ENCODE measurements around the gene NKD1. TPM values are rescaled to one million over a fixed set of nuclear protein-coding genes. Genes with fewer than 3 reads are reported as not detected.

Gene NKD1
- total and polyA plus RNA-seq, 2 donors from 2014 or later, result 1.1 to 9.9 TPM

- Histone ChIP-seq H3K36me3 (ENCODE audit: control insufficient read depth in 2 of 3, insufficient read depth in 3 of 3, low read length in 3 of 3) (no peaks in the 10 kb centered on the region), H3K9me3 (ENCODE audit: control insufficient read depth in 2 of 3, insufficient read depth in 1 of 3, low read length in 3 of 3) (no peaks in the 10 kb centered on the region), H3K27me3 (ENCODE audit: control insufficient read depth, insufficient read depth, low read length) (no peaks in the 10 kb centered on the region), H3K9ac (ENCODE audit: low read length in 3 of 3) (peak overlapping the region in 2 of 3 donors; percentile 0 to 37), H3K4me3 (ENCODE audit: low read length in 3 of 3) (peak overlapping the region in 2 of 3 donors; percentile 51 to 55), H3K4me1 (ENCODE audit: control insufficient read depth in 2 of 3, insufficient read depth in 2 of 3, low read depth in 1 of 3, low read length in 3 of 3) (peaks cover 0 to 6% (median 0%) of the 10 kb centered on the region in 3 donors), H3K27ac (ENCODE audit: low read depth in 2 of 2, low read length in 2 of 2) (peak overlapping the region in 1 of 2 donors; percentile 47)
- FAIRE-seq (no peak), DNase-seq (peak in 1 of 5 donors; percentile 63)
- intact Hi-C loops (cut with DNase I), result no loop called here
- TF ChIP-seq, protein P1, sequence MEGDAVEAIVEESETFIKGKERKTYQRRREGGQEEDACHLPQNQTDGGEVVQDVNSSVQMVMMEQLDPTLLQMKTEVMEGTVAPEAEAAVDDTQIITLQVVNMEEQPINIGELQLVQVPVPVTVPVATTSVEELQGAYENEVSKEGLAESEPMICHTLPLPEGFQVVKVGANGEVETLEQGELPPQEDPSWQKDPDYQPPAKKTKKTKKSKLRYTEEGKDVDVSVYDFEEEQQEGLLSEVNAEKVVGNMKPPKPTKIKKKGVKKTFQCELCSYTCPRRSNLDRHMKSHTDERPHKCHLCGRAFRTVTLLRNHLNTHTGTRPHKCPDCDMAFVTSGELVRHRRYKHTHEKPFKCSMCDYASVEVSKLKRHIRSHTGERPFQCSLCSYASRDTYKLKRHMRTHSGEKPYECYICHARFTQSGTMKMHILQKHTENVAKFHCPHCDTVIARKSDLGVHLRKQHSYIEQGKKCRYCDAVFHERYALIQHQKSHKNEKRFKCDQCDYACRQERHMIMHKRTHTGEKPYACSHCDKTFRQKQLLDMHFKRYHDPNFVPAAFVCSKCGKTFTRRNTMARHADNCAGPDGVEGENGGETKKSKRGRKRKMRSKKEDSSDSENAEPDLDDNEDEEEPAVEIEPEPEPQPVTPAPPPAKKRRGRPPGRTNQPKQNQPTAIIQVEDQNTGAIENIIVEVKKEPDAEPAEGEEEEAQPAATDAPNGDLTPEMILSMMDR (IDR thresholded peaks at IDR 0.05; ENCODE audit: borderline replicate concordance, extremely low read depth, insufficient read depth), result no peak
Observed at GRCh38 chr16:50697881-50698767, 149.9 kb downstream of the NKD1 start.

Other genes starting within 250 kb of the NKD1 start
- 68.0 TPM for gene BRD7, start 179.4 kb upstream of the NKD1 start, total RNA-seq
- gene BRD7, start 179.4 kb upstream of the NKD1 start, polyA plus RNA-seq (ENCODE audit: insufficient read depth, low read depth, low replicate concordance), result 44.1 TPM
- 6.2 TPM for gene SNX20, start 132.9 kb downstream of the NKD1 start, total RNA-seq
- gene SNX20, start 132.9 kb downstream of the NKD1 start, polyA plus RNA-seq (ENCODE audit: insufficient read depth, low read depth, low replicate concordance), result 0.67 TPM
- gene NOD2, start 145.2 kb downstream of the NKD1 start, total RNA-seq, result 3.6 TPM
- gene NOD2, start 145.2 kb downstream of the NKD1 start, polyA plus RNA-seq (ENCODE audit: insufficient read depth, low read depth, low replicate concordance), result 0.22 TPM
- 48.0 TPM for gene CYLD, start 193.7 kb downstream of the NKD1 start, total RNA-seq
- gene CYLD, start 193.7 kb downstream of the NKD1 start, polyA plus RNA-seq (ENCODE audit: insufficient read depth, low read depth, low replicate concordance), result 8.9 TPM

Data from kidney (tissue), 14 donors.